SH-SY5Y (cell line): ENCODE data around the gene CACNA1I.

Experiments used
- GATA2 ChIP-seq: IDR thresholded peaks from 2 replicates; pipeline ENCODE4 v1.6.1; 2011; ENCODE audit warnings: mild to moderate bottlenecking, low read depth, low read length
- GATA3 ChIP-seq: IDR thresholded peaks from 2 replicates; pipeline ENCODE4 v1.6.1; 2011; ENCODE audit warnings: low read depth, mild to moderate bottlenecking, low read length, moderate library complexity

CACNA1I gene

DNA sequence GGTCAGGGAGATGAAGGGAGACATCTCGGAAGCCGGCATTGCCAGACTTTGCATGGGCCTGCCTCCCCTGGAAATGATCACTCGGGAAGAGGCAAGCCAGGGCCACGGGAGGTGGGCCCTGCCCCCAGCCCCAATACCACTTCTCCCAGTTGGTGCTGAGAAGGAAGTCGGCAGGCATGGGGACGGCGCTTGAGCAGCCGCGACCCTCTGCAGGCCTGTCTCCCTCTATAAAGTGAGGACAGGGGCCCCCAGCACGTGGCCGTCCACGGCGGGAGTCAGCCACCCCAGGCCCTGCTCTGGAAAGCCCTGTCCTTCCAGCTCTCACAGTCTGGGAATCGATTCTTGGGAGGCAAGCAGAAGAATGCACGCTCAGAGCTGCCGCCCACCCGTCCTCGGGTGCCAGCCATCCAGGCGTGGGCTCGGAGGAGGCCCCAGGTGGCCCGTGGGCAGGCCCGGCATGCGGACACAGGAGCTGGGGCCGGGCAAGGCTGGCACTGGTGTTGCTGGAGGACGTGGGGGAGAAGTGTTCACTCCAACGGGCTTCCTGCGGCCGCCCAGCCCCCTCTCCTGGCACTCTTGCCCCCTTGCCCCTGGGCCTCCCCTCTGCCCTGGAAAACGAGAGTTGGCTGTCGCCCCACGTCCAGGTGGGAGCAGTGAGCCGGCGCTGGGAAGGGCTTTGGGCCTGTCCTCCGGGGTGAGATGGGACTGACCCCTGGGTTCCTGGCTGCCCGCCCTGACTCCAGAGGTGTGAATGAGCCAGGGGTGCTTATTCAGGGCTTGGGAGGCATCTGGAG, 77.5 kb downstream of the CACNA1I start:
- no peak for TF ChIP-seq GATA3
- no peak for TF ChIP-seq GATA2

- TF ChIP-seq GATA3: no peak
- TF ChIP-seq GATA2: no peak
Measured at GRCh38 chr22:39648630-39648950, 78.0 kb downstream of the CACNA1I start.

DNA sequence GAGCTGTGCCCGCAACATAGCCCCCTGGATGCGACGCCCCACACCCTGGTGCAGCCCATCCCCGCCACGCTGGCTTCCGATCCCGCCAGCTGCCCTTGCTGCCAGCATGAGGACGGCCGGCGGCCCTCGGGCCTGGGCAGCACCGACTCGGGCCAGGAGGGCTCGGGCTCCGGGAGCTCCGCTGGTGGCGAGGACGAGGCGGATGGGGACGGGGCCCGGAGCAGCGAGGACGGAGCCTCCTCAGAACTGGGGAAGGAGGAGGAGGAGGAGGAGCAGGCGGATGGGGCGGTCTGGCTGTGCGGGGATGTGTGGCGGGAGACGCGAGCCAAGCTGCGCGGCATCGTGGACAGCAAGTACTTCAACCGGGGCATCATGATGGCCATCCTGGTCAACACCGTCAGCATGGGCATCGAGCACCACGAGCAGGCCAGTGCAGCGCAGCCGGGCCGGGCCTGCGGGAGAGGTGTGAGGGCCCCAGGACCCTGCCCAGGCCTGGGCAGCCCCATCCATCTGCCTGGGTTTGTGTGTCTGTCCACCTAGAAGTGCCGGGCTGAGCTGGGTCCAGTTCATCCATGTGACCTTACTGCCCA, 79.0 kb downstream of the CACNA1I start:
- no peak for TF ChIP-seq GATA2
- TF ChIP-seq GATA3: no peak

- TF ChIP-seq GATA2: no peak
- TF ChIP-seq GATA3: no peak
Measured at GRCh38 chr22:39651053-39651996, 80.8 kb downstream of the CACNA1I start.

DNA sequence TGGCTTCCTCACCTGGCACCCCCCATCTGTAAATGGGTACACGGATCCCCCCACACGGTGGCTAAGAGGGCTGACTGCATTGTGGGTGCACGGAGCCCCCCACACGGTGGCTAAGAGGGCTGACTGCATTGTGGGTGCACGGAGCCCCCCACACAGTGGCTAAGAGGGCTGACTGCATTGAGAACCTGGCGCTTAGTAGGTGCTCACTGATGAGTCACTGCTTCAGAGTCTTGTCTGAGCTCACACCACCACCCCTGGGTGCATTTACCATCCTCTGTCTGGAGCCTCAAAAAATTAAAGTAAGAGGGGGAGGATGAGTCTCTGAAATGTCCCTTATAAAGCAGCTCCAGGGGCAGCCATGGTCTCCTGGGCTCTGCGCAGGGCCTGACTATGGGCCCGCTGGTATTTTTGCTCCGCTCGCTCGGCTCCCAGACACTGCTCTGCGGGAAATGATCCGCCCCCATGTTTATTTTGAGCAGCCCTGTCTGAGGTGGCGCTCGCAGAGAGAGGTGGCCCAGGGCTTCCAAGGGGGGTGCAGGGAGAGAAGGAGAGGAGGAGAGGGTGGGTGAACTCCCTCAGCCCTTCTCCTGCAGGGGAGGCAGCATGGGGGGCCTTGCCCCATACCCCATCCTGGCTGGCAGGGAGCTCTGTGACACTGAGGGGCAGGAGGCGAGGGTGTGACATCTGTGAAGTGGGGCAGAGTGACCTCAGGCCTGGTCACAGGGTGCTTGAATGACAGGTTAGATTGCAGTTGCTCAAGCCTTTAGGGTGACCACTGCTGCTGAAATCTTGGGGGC, 82.6 kb downstream of the CACNA1I start:
- no peak for TF ChIP-seq GATA3
- TF ChIP-seq GATA2: no peak

GRCh38 chr22:39653787-39654077, 83.2 kb downstream of the CACNA1I start:
- TF ChIP-seq GATA2 (no peak), GATA3 (no peak)

- TF ChIP-seq GATA3 (no peak), GATA2 (no peak)
Measured at GRCh38 chr22:39654131-39654926, 83.8 kb downstream of the CACNA1I start.

GRCh38 chr22:39655004-39655579, 84.5 kb downstream of the CACNA1I start:
- TF ChIP-seq GATA3: no peak
- 0 out of 2 replicates have a peak, but pooled peaks have one; percentile 8 for TF ChIP-seq GATA2

- TF ChIP-seq GATA2: no peak
- no peak for TF ChIP-seq GATA3
Measured at GRCh38 chr22:39655831-39656230, 85.3 kb downstream of the CACNA1I start.

GRCh38 chr22:39656495-39657490, 86.2 kb downstream of the CACNA1I start:
- TF ChIP-seq GATA3 (no peak), GATA2 (no peak)

GRCh38 chr22:39658367-39658766, 87.8 kb downstream of the CACNA1I start:
- TF ChIP-seq GATA3: no peak
- TF ChIP-seq GATA2: no peak
